OCI-LY7 (cell line): ENCODE data around the gene CEP170. TPM values are rescaled to one million over a fixed set of nuclear protein-coding genes. Genes with fewer than 3 reads are reported as not detected.
A peak's percentile ranks its signal among the peaks of the same experiment; 100 is the strongest.
"Not testable (repeated sequence)": the region's sequence is repeated elsewhere in the genome, so short reads cannot be mapped to it uniquely, and the experiment has no call there.

Experiments used
- BruUV-seq: library from RNA; stranded (reverse); fragments of 400-500 nt; replicated peaks from 2 replicates; lab custom pipeline; 2021; lab: Mats Ljungman, UMichigan
- CTCF ChIA-PET: fragments of 300-600 bp; sonication (Branson Sonifier 250); formaldehyde crosslinking; loops from one replicate; lab custom pipeline; 2022; ENCODE audit warnings: antibody characterized with exemption; ENCODE audit not compliant: unreplicated experiment; lab: Charles Lee
- POLR2A ChIA-PET: fragments of 300-600 bp; sonication (Branson Sonifier 250); formaldehyde crosslinking; loops from one replicate; lab custom pipeline; 2022; ENCODE audit warnings: antibody characterized with exemption; lab: Charles Lee
- DNase-seq: peaks from one replicate; pipeline ENCODE4 v3.0.0-alpha.2; 2015; ENCODE audit warnings: low spot score
- H2AFZ ChIP-seq: fragments of 200-600 bp; sonication (generic), shearing (Covaris generic); 2 replicates; pipeline ENCODE4 v1.6.1; 2014; ENCODE audit warnings: mild to moderate bottlenecking, antibody characterized with exemption, low read length, moderate library complexity
- H3K27ac ChIP-seq: fragments of 200-600 bp; sonication (generic); 2 replicates; pipeline ENCODE4 v1.5.1; 2014; ENCODE audit warnings: mixed run types, low read depth, mild to moderate bottlenecking, moderate library complexity, low read length, inconsistent platforms; ENCODE audit not compliant: poor library complexity, severe bottlenecking
- H3K36me3 ChIP-seq: fragments of 200-600 bp; sonication (generic); 2 replicates; pipeline ENCODE4 v1.6.1; 2014; ENCODE audit warnings: mild to moderate bottlenecking, antibody characterized with exemption, low read length, moderate library complexity, mixed read lengths; ENCODE audit not compliant: insufficient read depth
- H3K4me1 ChIP-seq: fragments of 200-600 bp; sonication (generic); 2 replicates; pipeline ENCODE4 v1.5.1; 2014; ENCODE audit warnings: mild to moderate bottlenecking, low read length; ENCODE audit not compliant: insufficient read depth, poor library complexity, severe bottlenecking
- H3K4me2 ChIP-seq: fragments of 200-600 bp; sonication (generic); 2 replicates; pipeline ENCODE4 v1.6.1; 2014; ENCODE audit warnings: mild to moderate bottlenecking, low read length
- H3K4me3 ChIP-seq: fragments of 200-600 bp; sonication (generic); 2 replicates; pipeline ENCODE4 v1.5.1; 2014; ENCODE audit warnings: mild to moderate bottlenecking, low read depth, low read length; ENCODE audit not compliant: poor library complexity, severe bottlenecking
- H3K79me2 ChIP-seq: fragments of 200-600 bp; sonication (generic); 2 replicates; pipeline ENCODE4 v1.6.1; 2016; ENCODE audit warnings: low read depth, mild to moderate bottlenecking, low read length, moderate library complexity, mixed read lengths; ENCODE audit not compliant: insufficient read depth
- H3K9me2 ChIP-seq: fragments of 200-600 bp; sonication (generic); 2 replicates; pipeline ENCODE4 v1.6.1; 2016; ENCODE audit warnings: mild to moderate bottlenecking, low read length, mixed read lengths; ENCODE audit not compliant: insufficient read depth
- H3K9me3 ChIP-seq: fragments of 200-600 bp; sonication (generic); 2 replicates; pipeline ENCODE4 v1.6.1; 2014; ENCODE audit warnings: mild to moderate bottlenecking, mixed run types, low read length, mixed read lengths
- H4K20me1 ChIP-seq: fragments of 200-600 bp; sonication (generic); 2 replicates; pipeline ENCODE4 v1.6.1; 2014; ENCODE audit warnings: mild to moderate bottlenecking, antibody characterized with exemption, low read length, moderate library complexity, mixed read lengths; ENCODE audit not compliant: insufficient read depth
- intact Hi-C: fragments of 100-400 bp; cut with micrococcal nuclease; formaldehyde crosslinking; loops from one replicate; pipeline ENCODE4 v1.10.0; 2022; ENCODE audit not compliant: unreplicated experiment
- small RNA-seq: library from RNA; depleted of rRNA; stranded (forward); fragments of <200 nt; gene quantifications from one replicate; pipeline ENCODE3, GENCODE V24; 2014
- total RNA-seq, 2 experiments: library from RNA; depleted of rRNA in 1 of 2; stranded (reverse); fragments of >200 nt in 1 of 2; shearing (Covaris generic) in 1 of 2; gene quantifications; 2 replicates each; pipeline ENCODE4 v1.2.3, GENCODE V29; 2014 to 2022

Gene CEP170
- total RNA-seq, 2 experiments from 2014 or later: 57.6 to 85.4 TPM

DNA sequence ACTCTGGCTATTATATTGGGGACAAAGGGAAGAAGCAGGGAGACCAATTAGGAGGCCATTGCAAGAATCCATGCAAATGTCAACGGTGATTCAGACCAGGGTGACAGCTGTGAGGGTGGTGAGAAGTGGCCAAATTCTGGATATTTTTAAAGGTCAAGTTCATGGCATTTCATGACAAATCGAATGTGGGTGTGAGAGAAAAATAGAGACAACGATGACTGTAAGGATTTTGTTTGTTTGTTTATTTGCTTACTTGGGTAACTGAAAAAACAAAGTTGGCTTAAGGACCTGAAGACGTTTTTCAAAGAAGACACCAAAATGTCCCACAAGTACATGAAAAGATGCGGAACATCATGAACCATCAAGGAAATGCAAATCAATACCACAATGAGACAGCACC lies 150.6 kb downstream of the CEP170 start:
- H3K36me3 ChIP-seq, H3K4me1 ChIP-seq, H3K9me2 ChIP-seq, BruUV-seq, H3K4me2 ChIP-seq, H3K79me2 ChIP-seq, intact Hi-C loops, DNase-seq, POLR2A ChIA-PET, H4K20me1 ChIP-seq, CTCF ChIA-PET, H3K27ac ChIP-seq, H2AFZ ChIP-seq, H3K9me3 ChIP-seq, H3K4me3 ChIP-seq: not testable (repeated sequence)

DNA sequence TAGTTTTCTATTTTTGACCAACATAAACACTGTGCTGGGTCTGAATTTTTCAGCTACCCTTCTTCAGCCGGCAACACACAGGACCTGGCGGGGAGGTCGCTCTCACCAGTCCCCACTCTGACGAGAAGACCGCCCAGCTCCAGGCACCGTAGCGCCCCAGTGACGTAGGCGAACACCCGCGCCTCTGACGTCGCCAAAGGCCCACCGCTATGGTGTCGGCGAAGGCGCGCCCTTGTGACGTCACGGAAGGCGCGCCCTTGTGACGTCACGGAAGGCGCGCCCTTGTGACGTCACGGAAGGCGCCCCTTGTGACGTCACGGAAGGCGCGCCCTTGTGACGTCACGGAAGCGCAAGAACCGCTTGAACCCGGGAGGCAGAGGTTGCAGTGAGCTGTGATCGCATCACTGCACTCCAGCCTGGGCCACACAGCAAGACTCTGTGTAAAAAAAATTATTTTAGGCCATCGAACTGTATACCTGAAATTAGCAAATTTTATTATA lies 153.5 kb downstream of the CEP170 start:
- CTCF ChIA-PET, POLR2A ChIA-PET, H3K27ac ChIP-seq, H3K4me1 ChIP-seq, H3K9me3 ChIP-seq, intact Hi-C loops, H3K79me2 ChIP-seq, H3K36me3 ChIP-seq, BruUV-seq, H3K9me2 ChIP-seq, H4K20me1 ChIP-seq: not testable (repeated sequence)
- Histone ChIP-seq H2AFZ (peak overlapping the region; percentile 36; the same call in 1 of the 2 replicates), H3K4me2 (peak overlapping the region; percentile 50), H3K4me3 (peak overlapping the region; percentile 67)
- peak; percentile 74 for DNase-seq

DNA sequence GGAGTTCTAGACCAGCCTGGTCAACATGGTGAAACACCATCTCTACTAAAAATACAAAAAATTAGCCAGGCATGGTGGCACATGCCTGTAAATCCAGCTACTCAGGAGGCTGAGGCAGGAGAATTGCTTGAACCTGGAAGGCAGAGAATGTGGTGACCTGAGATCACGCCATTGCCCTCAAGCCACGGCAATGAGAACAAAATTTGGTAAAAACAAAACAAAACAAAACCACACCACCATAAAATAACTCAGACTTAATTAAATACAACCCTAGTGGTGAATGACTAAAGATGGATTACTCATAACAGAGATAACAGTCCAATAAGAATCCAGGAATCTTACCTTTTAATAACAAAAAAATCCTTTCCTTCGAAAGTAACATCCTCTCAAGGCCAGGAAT lies 167.7 kb downstream of the CEP170 start:
- CTCF ChIA-PET, BruUV-seq, H3K4me2 ChIP-seq: not testable (repeated sequence)

More for the DNA sequence above, 167.7 kb downstream of the CEP170 start:
- H3K9me3 ChIP-seq, H4K20me1 ChIP-seq, H3K4me3 ChIP-seq, H3K79me2 ChIP-seq, POLR2A ChIA-PET, H3K9me2 ChIP-seq, H2AFZ ChIP-seq, DNase-seq, H3K36me3 ChIP-seq, intact Hi-C loops, H3K4me1 ChIP-seq, H3K27ac ChIP-seq: not testable (repeated sequence)

Small RNA genes lying within 50 kb of the gene (small RNA-seq; reads per million reads assigned to genes)
- gene RNU6-747P: not detected

Other genes with a start within 250 kb of the CEP170 start
- 13.4 and 18.1 TPM in 2 replicates for gene SDCCAG8, start 760 bp upstream of the CEP170 start, total RNA-seq (2014; rRNA removed; shearing (Covaris generic))
- gene SDCCAG8, start 760 bp upstream of the CEP170 start, total RNA-seq (2022): 26.2 and 28.7 TPM in 2 replicates